ENCODE results near the gene AEBP2. TPM values are rescaled to one million over a fixed set of nuclear protein-coding genes. Genes with fewer than 3 reads are reported as not detected.
"Not testable (repeated sequence)": the region's sequence is repeated elsewhere in the genome, so short reads cannot be mapped to it uniquely, and the experiment has no call there.

The AEBP2 gene
- total and polyA plus RNA-seq, 3 donors from 2014 or later, result 30.8 to 62.0 (median 57.7) TPM

- Histone ChIP-seq H3K27ac (no peak overlapping the region), H3K9me3 (no peaks in the 10 kb centered on the region), H3K4me3 (no peak overlapping the region), H3K36me3 (ENCODE audit: low read depth, missing control alignments) (no peaks in the 10 kb centered on the region), H3K4me1 (peaks cover 7% of the 10 kb centered on the region), H3K27me3 (no peaks in the 10 kb centered on the region)
- 71 to 79% methylated on average over 5 of the region's 5 CpGs for WGBS, 2 donors
- no peak for DNase-seq
- intact Hi-C loops (cut with DNase I; ENCODE audit: low total_unique reads), result no loop called here
- TF ChIP-seq POLR2A (IDR thresholded peaks at IDR 0.05) (no peak), CTCF (IDR thresholded peaks at IDR 0.05) (no peak)
These were observed 23.1 kb downstream of the AEBP2 start for GRCh38 chr12:19462406-19462805.

GRCh38 chr12:19464192-19464580, 24.9 kb downstream of the AEBP2 start:
- DNase-seq, result no peak
- H3K4me3 ChIP-seq, result no peak overlapping the region
- TF ChIP-seq CTCF (IDR thresholded peaks at IDR 0.05) (no peak), POLR2A (IDR thresholded peaks at IDR 0.05) (no peak)
- intact Hi-C loops (cut with DNase I; ENCODE audit: low total_unique reads), result no loop called here
- H3K4me1 ChIP-seq, result peaks cover 7% of the 10 kb centered on the region
- no peaks in the 10 kb centered on the region for H3K27me3 ChIP-seq
- no peak overlapping the region for H3K27ac ChIP-seq
- H3K36me3 ChIP-seq (ENCODE audit: low read depth, missing control alignments), result no peaks in the 10 kb centered on the region
- no peaks in the 10 kb centered on the region for H3K9me3 ChIP-seq

GRCh38 chr12:19465711-19466110, 26.4 kb downstream of the AEBP2 start:
- intact Hi-C loops (cut with DNase I; ENCODE audit: low total_unique reads), result no loop called here
- peaks cover 7% of the 10 kb centered on the region for H3K4me1 ChIP-seq
- H3K27ac ChIP-seq, result no peak overlapping the region
- 91 to 100% methylated on average over 6 of the region's 6 CpGs for WGBS, 2 donors
- no peaks in the 10 kb centered on the region for H3K36me3 ChIP-seq (ENCODE audit: low read depth, missing control alignments)
- no peak for DNase-seq
- H3K27me3 ChIP-seq, result no peaks in the 10 kb centered on the region
- no peaks in the 10 kb centered on the region for H3K9me3 ChIP-seq
- no peak overlapping the region for H3K4me3 ChIP-seq
- TF ChIP-seq CTCF (IDR thresholded peaks at IDR 0.05) (no peak), POLR2A (IDR thresholded peaks at IDR 0.05) (no peak)

GRCh38 chr12:19474147-19474546, 34.9 kb downstream of the AEBP2 start:
- Histone ChIP-seq H3K27ac (no peak overlapping the region), H3K4me3 (no peak overlapping the region), H3K36me3 (ENCODE audit: low read depth, missing control alignments) (no peaks in the 10 kb centered on the region), H3K27me3 (no peaks in the 10 kb centered on the region), H3K9me3 (no peaks in the 10 kb centered on the region), H3K4me1 (no peaks in the 10 kb centered on the region)
- TF ChIP-seq CTCF (IDR thresholded peaks at IDR 0.05) (no peak), POLR2A (IDR thresholded peaks at IDR 0.05) (no peak)
- intact Hi-C loops (cut with DNase I; ENCODE audit: low total_unique reads), result no loop called here
- DNase-seq, result no peak

- H3K27me3 ChIP-seq; H3K9me3 ChIP-seq; H3K4me3 ChIP-seq; H3K36me3 ChIP-seq (ENCODE audit: low read depth, missing control alignments); H3K4me1 ChIP-seq; DNase-seq; H3K27ac ChIP-seq; intact Hi-C loops (cut with DNase I; ENCODE audit: low total_unique reads): not testable (repeated sequence)
- 95 to 97% methylated on average over 4 of the region's 4 CpGs for WGBS, 2 donors
These were observed 36.7 kb downstream of the AEBP2 start for GRCh38 chr12:19475884-19476505.

Measured in testis (tissue), 3 donors.